ENCODE measurements around the gene CPNE6. TPM values are rescaled to one million over a fixed set of nuclear protein-coding genes. Genes with fewer than 3 reads are reported as not detected.
"Not testable (repeated sequence)": the region's sequence is repeated elsewhere in the genome, so short reads cannot be mapped to it uniquely, and the experiment has no call there.

Gene CPNE6
- polyA plus RNA-seq, 1 donor (not counting 4 experiments of a cell fraction or from before 2014, with no cell fraction given), result not detected

GRCh38 chr14:24102357-24103048, 31.1 kb downstream of the CPNE6 start:
- no peak overlapping the region for H3K9ac ChIP-seq (ENCODE audit: control insufficient read depth, extremely low read depth, insufficient read depth, low read length)
- no peak overlapping the region for H3K27ac ChIP-seq (ENCODE audit: control insufficient read depth, insufficient read depth, low read length)
- H3K36me3 ChIP-seq (ENCODE audit: control insufficient read depth in 2 of 2, extremely low read depth in 1 of 2, insufficient read depth in 2 of 2, low read length in 2 of 2), result peaks cover 7 to 19% of the 10 kb centered on the region in 2 experiments
- H2AFZ ChIP-seq (ENCODE audit: control insufficient read depth, low read length), result no peak overlapping the region
- FAIRE-seq, result no peak
- no peak overlapping the region for H3K4me2 ChIP-seq (ENCODE audit: control insufficient read depth, extremely low read depth, insufficient read depth, low read depth, low read length)
- H3K9me1 ChIP-seq (ENCODE audit: control insufficient read depth, extremely low read depth, insufficient read depth, low read length), result no peaks in the 10 kb centered on the region
- H4K20me1 ChIP-seq (ENCODE audit: control insufficient read depth, extremely low read depth, insufficient read depth, low read length), result no peaks in the 10 kb centered on the region
- peaks cover 4% of the 10 kb centered on the region for H3K4me1 ChIP-seq (ENCODE audit: control insufficient read depth, extremely low read depth, insufficient read depth, low read length)
- H3K27me3 ChIP-seq (ENCODE audit: control insufficient read depth, extremely low read depth, insufficient read depth, low read length), result no peaks in the 10 kb centered on the region
- DNase-seq (ENCODE audit: low read depth, low spot score), result no peak
- TF ChIP-seq CTCF (optimal IDR thresholded peaks at IDR 0.05 in 1 of 3, IDR thresholded peaks at IDR 0.05 in 1 of 3, conservative IDR thresholded peaks at IDR 0.05 in 1 of 3; ENCODE audit: extremely low read depth in 1 of 3, insufficient read depth in 2 of 3, low read length in 3 of 3) (no peak), EZH2 (IDR thresholded peaks at IDR 0.05; ENCODE audit: low read length) (no peak)
- H3K79me2 ChIP-seq (ENCODE audit: control insufficient read depth, insufficient read depth, low read length), result no peaks in the 10 kb centered on the region
- dilution Hi-C loops (cut with MboI; ENCODE audit: extremely low pct_ligation_motif_present, low sequenced_read_pairs), result no loop called here
- H3K9me3 ChIP-seq (ENCODE audit: control insufficient read depth, low read depth, low read length), result no peaks in the 10 kb centered on the region
- no peak overlapping the region for H3K4me3 ChIP-seq (ENCODE audit: control insufficient read depth in 2 of 3, extremely low read depth in 1 of 3, insufficient read depth in 2 of 3, low read depth in 1 of 3, low read length in 3 of 3)

- H3K27me3 ChIP-seq (ENCODE audit: control insufficient read depth, extremely low read depth, insufficient read depth, low read length), result no peaks in the 10 kb centered on the region
- no peaks in the 10 kb centered on the region for H3K79me2 ChIP-seq (ENCODE audit: control insufficient read depth, insufficient read depth, low read length)
- no peaks in the 10 kb centered on the region for H3K9me3 ChIP-seq (ENCODE audit: control insufficient read depth, low read depth, low read length)
- dilution Hi-C loops (cut with MboI; ENCODE audit: extremely low pct_ligation_motif_present, low sequenced_read_pairs), result no loop called here
- no peak for TF ChIP-seq EZH2 (IDR thresholded peaks at IDR 0.05; ENCODE audit: low read length)
- no peak for TF ChIP-seq CTCF (optimal IDR thresholded peaks at IDR 0.05 in 1 of 3, IDR thresholded peaks at IDR 0.05 in 1 of 3, conservative IDR thresholded peaks at IDR 0.05 in 1 of 3; ENCODE audit: extremely low read depth in 1 of 3, insufficient read depth in 2 of 3, low read length in 3 of 3)
- H2AFZ ChIP-seq (ENCODE audit: control insufficient read depth, low read length), result no peak overlapping the region
- H3K4me1 ChIP-seq (ENCODE audit: control insufficient read depth, extremely low read depth, insufficient read depth, low read length), result peaks cover 5% of the 10 kb centered on the region
- H3K9me1 ChIP-seq (ENCODE audit: control insufficient read depth, extremely low read depth, insufficient read depth, low read length), result no peaks in the 10 kb centered on the region
- H3K4me3 ChIP-seq (ENCODE audit: control insufficient read depth in 2 of 3, extremely low read depth in 1 of 3, insufficient read depth in 2 of 3, low read depth in 1 of 3, low read length in 3 of 3), result no peak overlapping the region
- DNase-seq (ENCODE audit: low read depth, low spot score), result no peak
- no peak for FAIRE-seq
- no peak overlapping the region for H3K9ac ChIP-seq (ENCODE audit: control insufficient read depth, extremely low read depth, insufficient read depth, low read length)
- H3K4me2 ChIP-seq (ENCODE audit: control insufficient read depth, extremely low read depth, insufficient read depth, low read depth, low read length), result no peak overlapping the region
- H3K27ac ChIP-seq (ENCODE audit: control insufficient read depth, insufficient read depth, low read length), result no peak overlapping the region
- no peaks in the 10 kb centered on the region for H4K20me1 ChIP-seq (ENCODE audit: control insufficient read depth, extremely low read depth, insufficient read depth, low read length)
- H3K36me3 ChIP-seq (ENCODE audit: control insufficient read depth in 2 of 2, extremely low read depth in 1 of 2, insufficient read depth in 2 of 2, low read length in 2 of 2), result peaks cover 7 to 19% of the 10 kb centered on the region in 2 experiments
These were observed 32.1 kb downstream of the CPNE6 start for GRCh38 chr14:24103451-24103850.

GRCh38 chr14:24105609-24106239, 34.4 kb downstream of the CPNE6 start:
- H3K9me3 ChIP-seq (ENCODE audit: control insufficient read depth, low read depth, low read length); H3K79me2 ChIP-seq (ENCODE audit: control insufficient read depth, insufficient read depth, low read length); H3K9ac ChIP-seq (ENCODE audit: control insufficient read depth, extremely low read depth, insufficient read depth, low read length); H3K36me3 ChIP-seq (ENCODE audit: control insufficient read depth in 2 of 2, extremely low read depth in 1 of 2, insufficient read depth in 2 of 2, low read length in 2 of 2); DNase-seq (ENCODE audit: low read depth, low spot score); H2AFZ ChIP-seq (ENCODE audit: control insufficient read depth, low read length); H3K4me3 ChIP-seq (ENCODE audit: control insufficient read depth in 2 of 3, extremely low read depth in 1 of 3, insufficient read depth in 2 of 3, low read depth in 1 of 3, low read length in 3 of 3); H3K27me3 ChIP-seq (ENCODE audit: control insufficient read depth, extremely low read depth, insufficient read depth, low read length); H3K9me1 ChIP-seq (ENCODE audit: control insufficient read depth, extremely low read depth, insufficient read depth, low read length); H3K27ac ChIP-seq (ENCODE audit: control insufficient read depth, insufficient read depth, low read length); H3K4me2 ChIP-seq (ENCODE audit: control insufficient read depth, extremely low read depth, insufficient read depth, low read depth, low read length); FAIRE-seq; dilution Hi-C loops (cut with MboI; ENCODE audit: extremely low pct_ligation_motif_present, low sequenced_read_pairs); H4K20me1 ChIP-seq (ENCODE audit: control insufficient read depth, extremely low read depth, insufficient read depth, low read length): not testable (repeated sequence)
- peaks cover 11% of the 10 kb centered on the region for H3K4me1 ChIP-seq (ENCODE audit: control insufficient read depth, extremely low read depth, insufficient read depth, low read length)
